NCI-H2171 treated with DMSO at 0.1 percent for 48 hours (cell line): ENCODE data around the gene LYPD5.
"Not testable (repeated sequence)": the region's sequence is repeated elsewhere in the genome, so short reads cannot be mapped to it uniquely, and the experiment has no call there.

Experiments used
- DNase-seq: peaks from one replicate; lab custom pipeline; 2025; lab: John Stamatoyannopoulos, UW

LYPD5 gene

DNA sequence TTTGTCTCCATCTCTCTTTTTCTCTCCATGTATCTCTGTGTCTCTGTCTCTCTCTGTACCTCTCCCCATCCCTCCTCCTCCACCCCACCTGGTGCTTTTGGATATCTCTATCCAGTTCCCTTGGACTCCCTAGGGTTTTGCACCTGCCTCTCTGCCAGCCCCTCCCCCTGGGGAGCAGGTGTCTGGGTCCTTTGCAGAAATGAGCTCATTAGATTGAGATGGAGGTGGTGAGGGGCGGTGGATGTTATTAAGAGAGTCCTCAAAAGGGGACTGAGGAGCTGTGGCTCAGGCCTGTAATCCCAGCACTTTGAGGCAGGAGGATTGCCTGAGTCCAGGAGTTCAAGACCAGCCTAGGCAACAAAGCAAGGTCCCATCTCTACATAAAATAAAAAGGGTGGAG, 23.6 kb downstream of the LYPD5 start:
- peak; percentile 97 for DNase-seq

DNA sequence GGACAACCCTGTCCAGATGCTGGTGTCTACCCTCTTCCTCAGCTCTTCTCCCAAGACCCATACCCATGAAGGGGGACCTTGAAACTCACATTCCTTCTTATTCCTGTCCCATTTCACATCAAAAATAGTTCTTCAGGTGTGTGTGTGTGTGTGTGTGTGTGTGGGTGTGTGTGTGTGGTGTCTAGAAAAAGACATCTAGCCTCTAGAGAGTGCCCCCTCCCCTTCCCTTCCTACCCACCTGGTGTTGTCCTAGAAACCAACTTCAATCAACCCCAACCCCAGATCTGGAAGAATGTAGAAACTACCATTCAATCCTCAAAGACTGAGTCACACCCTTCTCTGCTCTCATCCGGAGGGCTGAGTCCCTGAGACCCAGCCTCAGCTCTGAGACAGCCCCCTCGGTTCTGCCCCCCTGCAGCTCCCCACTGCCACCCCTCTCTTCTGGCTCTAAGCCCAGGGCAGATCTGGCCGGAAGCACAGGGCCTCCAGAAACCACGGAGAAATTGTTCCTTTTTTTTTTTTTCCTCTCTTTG, 25.0 kb downstream of the LYPD5 start:
- peak; percentile 60 for DNase-seq

GRCh38 chr19:43776286-43776685, 26.0 kb downstream of the LYPD5 start:
- no peak for DNase-seq

DNA sequence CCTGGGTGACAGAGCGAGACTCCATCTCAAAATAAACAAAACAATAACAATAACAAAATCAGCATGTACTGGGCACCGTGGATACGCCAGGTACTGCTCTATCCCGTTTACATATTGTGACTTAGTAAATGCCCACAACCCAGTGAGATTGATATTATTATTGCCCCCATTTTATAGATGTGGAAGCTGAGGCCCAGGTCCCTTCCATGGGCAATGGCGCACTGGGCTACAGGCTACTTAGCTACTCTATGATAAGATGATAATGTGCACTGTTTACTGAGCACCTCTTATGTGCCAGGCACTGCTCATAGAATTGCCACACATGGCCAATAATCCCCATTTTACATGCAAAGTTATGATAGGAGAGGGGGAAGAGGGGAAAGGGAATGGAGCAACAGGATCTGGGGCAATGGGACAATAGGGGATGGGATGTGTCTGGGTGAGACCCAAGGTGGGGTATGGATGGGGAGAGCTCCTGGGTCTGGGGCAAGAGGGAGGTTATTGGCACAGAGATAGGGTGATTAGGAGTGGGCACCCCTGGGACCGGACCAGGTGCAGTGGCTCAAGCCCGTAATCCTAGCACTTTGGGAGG, 26.9 kb downstream of the LYPD5 start:
- no peak for DNase-seq

DNA sequence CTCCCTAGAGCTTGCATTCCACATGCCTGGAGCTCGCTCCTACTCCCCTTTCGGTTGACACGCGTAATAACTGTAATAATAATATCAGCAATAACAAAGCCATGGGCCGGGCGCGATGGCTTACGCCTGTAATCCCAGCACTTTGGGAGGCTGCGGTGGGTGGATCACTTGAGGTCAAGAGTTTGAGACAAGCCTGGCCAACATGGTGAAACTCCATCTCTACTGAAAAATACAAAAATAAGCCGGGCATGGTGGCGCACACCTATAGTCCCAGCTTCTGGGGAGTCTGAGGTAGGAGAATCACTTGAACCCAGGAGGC, 27.3 kb downstream of the LYPD5 start:
- not testable (repeated sequence) for DNase-seq

DNA sequence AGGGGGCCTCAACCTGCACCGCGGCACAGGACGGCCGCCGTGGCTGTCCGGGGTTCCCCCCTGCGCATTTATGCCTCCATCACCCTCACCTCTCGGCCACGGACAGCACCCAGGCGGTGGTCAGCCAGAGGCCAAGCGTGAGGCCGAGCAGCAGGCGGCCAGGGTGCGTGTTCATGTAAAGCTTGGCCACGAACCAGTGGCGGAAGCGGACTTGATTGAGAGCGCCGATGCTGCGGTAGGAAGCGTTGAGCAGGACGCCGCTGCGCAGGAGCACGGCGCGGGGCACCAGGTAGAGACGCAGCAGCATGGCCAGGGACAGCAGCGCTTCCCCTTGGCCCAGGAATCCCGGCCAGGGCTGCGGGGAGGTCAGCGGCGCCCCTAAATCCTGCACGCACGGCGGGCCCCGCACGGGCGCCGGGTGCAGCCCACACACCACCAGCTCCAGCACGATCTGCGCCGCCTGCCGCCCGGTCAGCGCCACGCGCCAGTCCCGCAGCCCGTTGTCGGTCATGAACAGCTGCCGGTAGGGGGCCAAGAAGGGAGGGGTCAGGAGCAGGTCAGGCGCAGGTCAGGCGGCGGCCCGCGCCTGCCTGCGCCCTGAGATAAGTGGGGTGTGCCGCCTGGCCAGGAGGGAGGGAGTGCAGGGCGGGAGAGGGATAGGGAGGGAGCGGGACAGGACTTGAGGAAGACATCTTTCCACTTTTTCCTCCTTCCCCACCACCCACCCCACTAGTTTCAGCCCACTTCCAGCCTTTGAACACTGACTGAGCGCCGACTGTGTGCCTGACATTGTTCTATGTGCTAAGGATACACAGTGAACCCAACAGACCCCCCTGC, 27.9 kb downstream of the LYPD5 start:
- DNase-seq: peak; percentile 64

DNA sequence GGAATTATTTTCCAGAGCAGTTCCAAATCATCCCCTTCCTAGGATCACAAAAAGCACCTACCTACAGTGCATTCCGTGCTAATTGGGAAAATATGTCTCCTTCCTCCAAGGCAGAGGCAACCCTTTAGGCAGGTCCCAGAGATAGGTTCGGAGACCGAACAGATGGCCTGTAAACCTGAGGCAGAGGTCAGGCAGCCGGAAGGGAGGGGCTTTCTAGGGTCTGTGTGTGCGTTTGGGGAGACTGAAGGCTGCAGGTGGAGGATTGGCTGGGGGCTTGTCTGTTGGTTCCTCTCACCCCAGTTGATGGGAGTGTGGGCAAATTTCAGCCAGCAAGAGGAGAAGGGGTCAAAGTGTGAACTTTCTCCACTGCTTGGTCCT, 28.5 kb downstream of the LYPD5 start:
- peak; percentile 70 for DNase-seq

DNA sequence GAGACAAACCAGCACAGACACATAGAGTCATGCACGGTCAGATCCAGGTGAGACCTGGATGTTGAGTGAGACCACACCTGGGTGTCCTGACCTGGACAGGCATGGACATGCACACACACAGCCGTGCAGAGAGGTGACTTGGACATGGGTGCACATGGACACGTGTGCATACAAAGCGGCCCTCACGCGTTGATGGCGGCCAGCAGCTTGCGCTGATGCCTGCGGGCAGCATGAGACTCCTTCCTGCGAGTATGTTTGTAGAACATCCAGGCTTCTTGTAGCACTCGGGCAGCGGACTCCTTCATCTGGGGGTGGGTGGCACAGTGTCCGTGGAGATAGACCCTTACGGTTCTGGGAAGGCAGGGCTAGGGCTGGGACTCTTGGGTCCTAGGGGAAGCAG, 33.0 kb downstream of the LYPD5 start:
- DNase-seq: no peak

DNA sequence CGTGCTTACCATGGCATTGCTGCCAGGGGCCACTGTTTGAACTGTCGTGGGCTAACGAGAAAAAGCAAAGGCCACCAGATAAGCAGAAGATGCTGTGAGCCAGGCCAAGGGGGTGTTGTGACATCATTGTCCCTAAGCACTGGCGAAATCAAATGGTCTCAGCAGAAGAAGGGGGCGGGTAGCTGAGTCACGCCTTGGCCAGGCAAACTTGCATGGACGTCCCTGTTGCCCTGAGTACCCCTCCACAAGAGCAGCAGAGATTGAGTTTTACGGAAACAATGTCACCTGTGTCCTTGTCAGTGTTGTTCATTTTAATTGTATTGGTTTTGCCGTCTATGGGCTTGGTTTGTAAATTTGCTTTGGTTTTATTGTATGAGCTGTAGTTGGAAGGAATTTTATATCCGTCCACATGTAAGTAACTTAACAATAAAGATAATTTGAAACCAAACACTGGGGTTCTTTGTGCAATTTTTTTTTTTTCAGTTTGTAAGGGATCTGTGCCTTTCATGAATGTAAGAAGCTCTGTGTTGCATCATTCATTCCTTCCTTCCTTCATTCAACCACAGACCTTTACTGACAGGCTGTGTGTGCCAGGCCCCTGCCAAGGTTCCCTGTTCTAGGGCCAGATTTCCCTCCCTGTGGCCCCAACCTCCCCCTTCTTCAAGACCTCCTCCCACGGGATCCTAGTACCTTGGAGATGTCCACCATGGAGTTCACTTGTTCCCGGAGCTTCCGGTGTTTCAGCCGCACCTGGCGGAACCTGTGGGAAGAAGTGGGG, 33.8 kb downstream of the LYPD5 start:
- DNase-seq: no peak

GRCh38 chr19:43767818-43768217, 34.4 kb downstream of the LYPD5 start:
- DNase-seq: no peak

GRCh38 chr19:43767316-43767715, 34.9 kb downstream of the LYPD5 start:
- DNase-seq: no peak

DNA sequence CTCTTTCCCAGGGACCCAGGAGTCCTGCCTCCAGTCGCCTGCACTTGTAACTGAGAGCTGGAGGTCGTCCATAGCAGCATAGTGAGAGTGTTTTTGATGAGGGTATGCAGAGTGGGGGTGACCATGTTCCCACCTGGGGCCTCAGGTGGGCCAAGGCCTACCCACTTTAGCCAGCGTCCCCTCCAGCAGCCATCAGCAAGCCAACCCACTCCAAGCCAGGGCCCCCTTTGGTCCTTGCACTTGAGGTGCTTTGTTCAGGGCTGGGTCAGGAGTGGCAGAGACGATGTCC, 35.5 kb downstream of the LYPD5 start:
- no peak for DNase-seq

DNA sequence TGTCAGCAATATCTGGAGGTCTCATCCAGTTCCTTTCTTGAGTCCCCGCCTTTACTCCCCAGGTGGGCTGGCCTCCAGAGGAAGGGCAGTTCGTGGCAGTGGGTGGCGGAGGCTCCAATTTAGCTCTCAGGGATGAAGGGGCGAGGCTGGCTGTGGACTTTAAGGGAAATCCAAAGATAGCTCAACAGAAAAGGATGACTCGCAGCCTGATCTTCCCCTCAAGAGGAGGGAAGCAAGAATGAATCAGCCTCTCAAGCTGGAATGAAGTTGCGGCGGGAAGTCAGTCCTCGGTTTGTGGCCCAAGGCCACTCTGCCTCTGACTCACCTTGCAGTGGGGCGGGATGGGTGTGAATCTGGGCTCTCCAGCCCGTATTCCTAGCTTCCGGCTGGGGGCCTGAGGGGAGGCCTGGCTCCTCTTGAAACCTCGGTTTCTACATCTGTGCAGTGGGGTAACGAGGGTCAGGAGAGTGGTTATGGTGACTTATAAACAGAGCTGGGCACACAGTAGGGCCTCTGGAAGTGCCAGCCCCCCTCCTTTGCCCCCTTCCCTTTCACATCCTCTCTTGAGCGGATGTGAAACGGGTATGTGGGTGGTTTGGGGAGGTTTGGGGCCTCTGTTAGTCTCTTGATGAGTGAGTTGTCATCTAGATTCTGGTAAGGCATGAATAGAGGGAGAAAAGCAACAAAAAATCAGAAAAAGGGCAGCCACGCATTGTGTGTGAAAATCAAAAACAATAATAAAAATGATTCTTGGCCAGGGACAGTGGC, 37.0 kb downstream of the LYPD5 start:
- DNase-seq: no peak

- DNase-seq: not testable (repeated sequence)
Observed at GRCh38 chr19:43764684-43765083, 37.6 kb downstream of the LYPD5 start.

DNA sequence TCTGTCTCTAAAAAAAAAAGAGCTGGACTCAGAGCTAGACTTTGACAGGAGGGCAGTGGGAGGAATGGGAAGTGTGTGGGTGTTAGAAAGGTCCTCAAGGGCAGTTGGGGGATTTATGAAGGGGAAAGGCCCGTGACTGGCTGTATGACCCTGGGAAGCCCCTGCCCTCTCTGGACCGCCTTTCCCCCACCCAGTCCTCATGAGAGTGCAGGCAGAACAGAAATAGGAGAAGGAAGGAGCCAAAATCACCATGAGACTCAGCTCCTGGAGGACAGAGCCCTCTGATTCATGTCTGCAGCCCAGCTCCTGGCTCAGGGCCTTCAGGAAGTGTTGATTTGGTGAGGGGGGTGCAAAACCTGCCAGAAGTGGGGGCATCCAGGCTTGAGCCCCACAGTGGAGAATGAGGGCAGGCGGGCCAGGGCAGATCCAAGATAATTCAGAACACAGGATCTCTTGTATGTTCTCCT, 38.7 kb downstream of the LYPD5 start:
- no peak for DNase-seq

DNA sequence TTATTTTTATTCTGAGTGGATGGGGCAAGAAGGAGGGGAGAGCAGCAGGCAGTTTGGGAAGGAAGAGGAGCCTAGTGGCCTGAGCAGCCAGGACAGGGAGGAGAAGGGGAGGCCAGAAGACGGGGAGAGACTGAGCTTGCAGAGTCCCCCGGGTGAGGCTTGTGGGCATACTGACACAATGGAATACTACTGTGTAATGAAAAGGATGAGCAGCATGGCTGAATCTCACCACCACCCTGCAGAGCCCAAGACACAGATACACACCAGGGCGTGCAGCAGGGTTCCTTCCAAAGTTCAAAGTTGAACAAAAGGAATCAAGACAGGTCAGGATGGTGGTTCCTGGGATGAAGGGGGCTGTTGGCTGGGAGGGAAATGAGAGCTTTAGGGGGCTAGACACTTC, 39.4 kb downstream of the LYPD5 start:
- no peak for DNase-seq

- no peak for DNase-seq
Observed at GRCh38 chr19:43760941-43761340, 41.3 kb downstream of the LYPD5 start.

DNA sequence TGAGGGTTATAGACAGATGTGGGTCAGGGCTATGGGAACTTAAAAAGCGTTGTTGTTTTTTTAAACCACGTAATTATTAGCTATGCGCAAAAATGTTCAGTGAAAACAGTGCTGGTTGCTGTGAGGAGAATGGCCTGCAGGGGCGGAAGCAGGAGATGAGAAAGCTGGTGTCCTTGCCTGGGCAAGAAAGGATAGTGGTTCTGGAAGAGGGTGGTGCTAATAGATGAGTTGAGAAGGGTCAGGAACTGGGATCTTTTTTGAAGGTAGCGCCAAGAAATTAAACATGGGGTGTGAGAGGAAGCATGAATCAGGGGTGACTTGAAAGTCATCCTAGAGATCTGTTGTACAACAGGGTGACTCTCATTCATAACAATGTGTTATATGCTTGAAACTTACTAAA, 42.7 kb downstream of the LYPD5 start:
- no peak for DNase-seq

- DNase-seq: peak; percentile 84
Observed at GRCh38 chr19:43755256-43755801, 46.9 kb downstream of the LYPD5 start.

GRCh38 chr19:43754503-43755255, 47.6 kb downstream of the LYPD5 start, which contains the start of gene SMG9:
Gene SMG9, minus strand, starts transcription at chr19:43754962. Its CDS starts 4,221 bp downstream, at chr19:43750741.
- DNase-seq: peak; percentile 95

DNA sequence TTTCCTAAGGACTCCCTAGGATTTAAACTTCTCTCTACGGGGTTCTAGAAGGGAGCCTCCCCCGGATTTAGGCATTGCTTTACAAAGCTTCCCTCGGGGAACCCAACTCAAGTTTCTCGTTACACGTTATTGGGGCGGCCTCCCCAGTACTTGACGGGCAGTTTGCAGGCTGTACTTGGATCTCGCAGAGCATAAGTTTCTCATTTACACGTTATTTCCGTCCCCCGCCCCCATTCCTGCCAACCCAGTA, 48.1 kb downstream of the LYPD5 start:
- DNase-seq: no peak
